ENCODE measurements around the gene FOXJ1.
A peak's percentile ranks its signal among the peaks of the same experiment; 100 is the strongest.
"Not testable (repeated sequence)": the region's sequence is repeated elsewhere in the genome, so short reads cannot be mapped to it uniquely, and the experiment has no call there.

Gene FOXJ1, protein sequence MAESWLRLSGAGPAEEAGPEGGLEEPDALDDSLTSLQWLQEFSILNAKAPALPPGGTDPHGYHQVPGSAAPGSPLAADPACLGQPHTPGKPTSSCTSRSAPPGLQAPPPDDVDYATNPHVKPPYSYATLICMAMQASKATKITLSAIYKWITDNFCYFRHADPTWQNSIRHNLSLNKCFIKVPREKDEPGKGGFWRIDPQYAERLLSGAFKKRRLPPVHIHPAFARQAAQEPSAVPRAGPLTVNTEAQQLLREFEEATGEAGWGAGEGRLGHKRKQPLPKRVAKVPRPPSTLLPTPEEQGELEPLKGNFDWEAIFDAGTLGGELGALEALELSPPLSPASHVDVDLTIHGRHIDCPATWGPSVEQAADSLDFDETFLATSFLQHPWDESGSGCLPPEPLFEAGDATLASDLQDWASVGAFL

DNA sequence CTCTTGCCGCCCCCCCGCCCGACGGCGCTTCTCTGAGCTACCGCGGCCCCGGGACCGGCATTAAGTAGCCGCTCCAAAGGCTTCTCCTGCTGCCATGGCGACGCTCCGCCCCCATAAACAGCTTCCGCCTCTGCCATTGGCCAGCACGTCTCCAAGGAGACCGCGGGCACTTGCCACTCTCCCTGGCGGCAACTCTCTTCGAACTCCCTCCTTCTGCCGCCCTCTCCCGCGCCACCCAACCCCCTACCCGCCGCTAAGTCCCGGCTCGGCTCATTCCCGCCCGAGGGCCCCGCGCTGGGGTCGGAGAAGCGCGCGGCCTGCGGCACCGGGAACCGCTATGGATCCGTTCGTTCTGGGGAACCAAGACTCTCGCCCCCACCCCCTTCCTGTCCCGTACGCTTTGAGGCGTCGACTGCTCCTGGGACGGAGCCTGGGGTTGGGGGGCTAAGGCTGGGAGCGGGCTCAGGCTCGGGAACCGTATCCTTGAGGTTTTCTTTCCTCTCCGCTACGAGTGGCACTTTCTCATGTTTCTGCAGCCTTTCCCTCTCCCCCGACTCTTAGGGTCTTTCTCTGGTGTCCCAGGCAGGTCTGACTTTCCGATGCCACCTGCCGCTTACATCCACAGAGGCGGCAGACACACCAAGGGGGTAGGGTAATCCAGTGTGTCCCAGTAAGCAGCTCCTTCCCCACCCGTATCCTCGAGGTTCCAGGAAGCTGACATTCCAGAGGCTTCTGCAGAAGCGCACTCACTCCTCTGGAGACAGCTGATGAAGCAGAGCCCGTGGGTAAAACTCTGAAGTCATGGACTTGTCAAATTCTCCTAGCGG is at the start of gene FOXJ1:
Gene FOXJ1, minus strand, starts transcription at position 34 of the 827 bp plus-strand sequence. CDS start 850 bp downstream, outside the sequence.
- Histone ChIP-seq H3K4me2 (peak within 1 kb of the TSS; percentile 95 to 99 (median 98)), H3K27ac (peak within 1 kb of the TSS in 4 of 11 experiments; percentile 15 to 46 (median 28); a peak in 5 of 22 replicates), H3K4me3 (peak within 1 kb of the TSS; percentile 52 to 71 (median 58)), H3K36me3 (no peaks in the 10 kb centered on the region), H3K27me3 (peaks cover 29 to 57% (median 39%) of the 10 kb centered on the region in 11 experiments), H3K9me3 (replicated peaks in 1 of 11) (no peaks in the 10 kb centered on the region), H4K20me1 (no peaks in the 10 kb centered on the region), H3K9ac (peak within 1 kb of the TSS; percentile 45 to 75 (median 61); a peak in 19 of 22 replicates), H3K4me1 (peaks cover 66 to 85% (median 81%) of the 10 kb centered on the region in 10 experiments)
- no peak for TF ChIP-seq Cebpa-rat (IDR thresholded peaks at IDR 0.05)

DNA sequence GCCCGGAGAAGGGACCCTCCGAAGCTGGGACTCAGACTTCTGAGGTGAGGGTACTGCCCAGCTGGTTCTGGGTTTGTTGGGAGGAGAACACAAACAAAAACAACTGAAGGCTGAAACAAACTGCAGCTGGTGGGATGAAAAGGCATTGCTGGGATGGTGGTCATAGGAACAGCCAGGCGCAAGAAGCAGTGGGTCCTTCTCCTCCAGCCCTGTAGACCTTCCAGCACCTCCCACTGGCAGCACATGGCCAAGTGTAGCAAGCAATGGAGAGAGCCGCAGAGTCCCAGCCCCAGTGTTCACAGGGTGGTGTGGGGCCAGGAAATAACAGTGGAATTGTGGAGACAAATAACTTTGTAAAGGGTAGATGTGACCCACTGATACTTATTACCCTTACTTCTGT is 48.7 kb upstream of the FOXJ1 start:
- H3K27me3 ChIP-seq = no peaks in the 10 kb centered on the region
- no peak for TF ChIP-seq Cebpa-rat (IDR thresholded peaks at IDR 0.05)
- H3K4me2 ChIP-seq = no peak overlapping the region
- H3K36me3 ChIP-seq = no peaks in the 10 kb centered on the region
- no peak overlapping the region for H3K9ac ChIP-seq
- H4K20me1 ChIP-seq = no peaks in the 10 kb centered on the region
- no peak overlapping the region for H3K4me3 ChIP-seq
- no peak overlapping the region for H3K27ac ChIP-seq
- H3K9me3 ChIP-seq (replicated peaks in 1 of 11) = no peaks in the 10 kb centered on the region
- peaks cover 6 to 17% (median 11%) of the 10 kb centered on the region in 10 experiments; a peak in 18 of 20 replicates for H3K4me1 ChIP-seq

DNA sequence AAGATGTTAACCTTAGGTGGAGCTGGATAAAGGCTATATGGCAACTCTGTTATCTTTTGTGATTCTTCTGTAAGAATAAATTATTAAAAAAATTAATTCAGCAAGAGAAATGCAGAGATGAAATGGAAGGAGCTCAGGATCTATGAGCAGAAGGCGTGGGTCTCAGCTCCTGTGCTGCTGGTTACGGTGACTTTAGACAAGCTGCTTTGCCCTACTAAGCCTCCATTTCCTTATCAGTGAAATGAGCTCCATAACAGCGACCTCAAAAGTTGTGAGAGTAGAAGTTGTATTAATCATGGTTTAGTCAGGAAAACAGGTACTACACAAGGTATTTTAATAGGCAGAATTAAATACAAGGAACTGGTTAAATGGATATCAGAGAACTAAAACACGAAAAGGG is 48.2 kb upstream of the FOXJ1 start:
- Histone ChIP-seq H3K36me3 (no peaks in the 10 kb centered on the region), H3K9ac (no peak overlapping the region), H3K9me3 (replicated peaks in 1 of 11) (no peaks in the 10 kb centered on the region), H3K27me3 (no peaks in the 10 kb centered on the region), H3K27ac (no peak overlapping the region), H3K4me2 (no peak overlapping the region), H3K4me3 (no peak overlapping the region), H3K4me1 (peaks cover 6 to 17% (median 11%) of the 10 kb centered on the region in 10 experiments; a peak in 18 of 20 replicates), H4K20me1 (no peaks in the 10 kb centered on the region)
- no peak for TF ChIP-seq Cebpa-rat (IDR thresholded peaks at IDR 0.05)

DNA sequence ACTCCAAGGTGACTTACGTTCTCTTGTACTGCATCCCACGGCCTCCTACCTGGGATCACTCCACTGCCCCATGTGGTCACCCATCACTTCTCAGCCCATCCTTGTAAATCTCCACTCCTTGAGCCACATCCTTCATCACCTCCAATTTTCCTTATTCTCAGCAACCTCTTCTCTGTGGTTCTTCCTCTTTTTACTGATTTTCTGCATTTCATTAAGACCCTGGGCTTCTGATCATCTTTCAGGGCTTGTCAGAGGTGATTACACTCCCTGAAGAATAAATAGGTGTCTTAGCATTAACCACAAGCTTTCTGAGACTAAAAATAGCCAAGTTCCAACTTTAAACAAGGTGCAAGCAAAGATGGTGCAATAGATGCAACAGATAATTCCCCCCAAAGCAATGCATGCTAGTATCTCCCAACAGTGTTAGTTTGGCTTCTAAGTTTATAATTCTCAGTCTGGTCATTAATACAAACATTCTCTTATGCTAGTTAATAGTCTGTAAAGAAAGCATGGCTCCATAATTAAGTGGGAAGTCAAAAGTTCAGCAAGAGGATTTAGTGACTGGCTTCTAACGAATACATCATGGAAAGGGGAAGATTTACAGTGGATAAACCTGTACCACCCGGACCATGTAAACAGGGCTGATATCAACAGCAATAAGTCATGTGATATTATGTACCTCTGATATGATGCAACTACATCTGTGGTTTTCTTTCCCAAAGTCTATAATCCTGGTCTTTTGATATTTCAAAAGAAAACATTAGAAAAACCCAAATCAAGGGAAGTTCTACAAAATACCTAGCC is 47.4 kb upstream of the FOXJ1 start:
- no peak for TF ChIP-seq Cebpa-rat (IDR thresholded peaks at IDR 0.05)
- Histone ChIP-seq H3K4me1 (peaks cover 6 to 17% (median 11%) of the 10 kb centered on the region in 10 experiments; a peak in 18 of 20 replicates), H3K4me2 (no peak overlapping the region; a peak in 1 of 22 replicates)

DNA sequence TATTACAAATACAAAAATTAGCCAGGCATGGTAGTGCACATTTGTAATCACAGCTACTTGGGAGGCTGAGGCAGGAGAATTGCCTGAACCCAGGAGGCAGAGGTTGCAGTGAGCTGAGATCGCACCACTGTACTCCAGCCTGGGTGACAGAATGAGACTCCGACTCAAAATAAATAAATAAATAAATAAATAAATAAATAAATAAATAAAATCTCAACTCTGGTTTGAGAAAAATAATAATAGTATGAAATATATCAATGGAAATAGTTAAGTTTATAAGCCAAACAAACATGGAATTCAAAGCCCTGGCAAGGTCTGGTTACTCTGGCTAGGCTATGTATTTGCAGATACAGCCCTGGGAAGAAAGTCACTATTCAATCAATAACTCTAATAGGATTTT is 45.7 kb upstream of the FOXJ1 start:
- peaks cover 5 to 15% (median 9%) of the 10 kb centered on the region in 10 experiments; a peak in 19 of 20 replicates for H3K4me1 ChIP-seq
- not testable (repeated sequence) for H3K27me3 ChIP-seq; H3K4me2 ChIP-seq; H3K4me3 ChIP-seq; H3K9ac ChIP-seq; H4K20me1 ChIP-seq; H3K27ac ChIP-seq; H3K9me3 ChIP-seq (replicated peaks in 1 of 11); H3K36me3 ChIP-seq

More for the DNA sequence above, 47.4 kb upstream of the FOXJ1 start:
- Histone ChIP-seq H3K27ac (no peak overlapping the region), H3K27me3 (no peaks in the 10 kb centered on the region), H3K4me3 (no peak overlapping the region), H3K9ac (no peak overlapping the region), H3K9me3 (replicated peaks in 1 of 11) (no peaks in the 10 kb centered on the region), H3K36me3 (no peaks in the 10 kb centered on the region), H4K20me1 (no peaks in the 10 kb centered on the region)

DNA sequence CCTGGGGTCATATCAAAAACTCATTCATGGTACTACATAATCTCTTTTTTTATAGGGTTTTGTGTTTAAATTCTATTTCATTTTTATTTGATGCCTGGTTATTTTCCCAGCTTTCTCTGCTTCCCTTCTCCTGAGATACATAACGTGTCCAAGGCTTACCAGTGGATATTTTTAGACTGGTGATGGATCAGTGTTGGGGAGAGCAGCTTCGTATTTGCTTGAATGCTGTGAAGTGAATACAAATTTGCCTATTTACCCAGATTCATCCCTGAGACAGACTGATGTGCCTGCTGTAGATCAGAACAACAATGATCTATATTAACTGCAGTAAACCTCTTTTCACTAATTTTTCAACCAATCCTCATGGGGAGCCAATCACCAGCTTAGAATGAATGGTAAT is 43.2 kb upstream of the FOXJ1 start:
- Histone ChIP-seq H3K9me3 (replicated peaks in 1 of 11) (no peaks in the 10 kb centered on the region), H3K4me2 (no peak overlapping the region), H3K4me3 (no peak overlapping the region), H3K4me1 (peaks cover 10 to 21% (median 15%) of the 10 kb centered on the region in 10 experiments), H4K20me1 (no peaks in the 10 kb centered on the region), H3K27ac (no peak overlapping the region), H3K27me3 (no peaks in the 10 kb centered on the region), H3K9ac (no peak overlapping the region), H3K36me3 (no peaks in the 10 kb centered on the region)
- TF ChIP-seq Cebpa-rat (IDR thresholded peaks at IDR 0.05) = no peak

DNA sequence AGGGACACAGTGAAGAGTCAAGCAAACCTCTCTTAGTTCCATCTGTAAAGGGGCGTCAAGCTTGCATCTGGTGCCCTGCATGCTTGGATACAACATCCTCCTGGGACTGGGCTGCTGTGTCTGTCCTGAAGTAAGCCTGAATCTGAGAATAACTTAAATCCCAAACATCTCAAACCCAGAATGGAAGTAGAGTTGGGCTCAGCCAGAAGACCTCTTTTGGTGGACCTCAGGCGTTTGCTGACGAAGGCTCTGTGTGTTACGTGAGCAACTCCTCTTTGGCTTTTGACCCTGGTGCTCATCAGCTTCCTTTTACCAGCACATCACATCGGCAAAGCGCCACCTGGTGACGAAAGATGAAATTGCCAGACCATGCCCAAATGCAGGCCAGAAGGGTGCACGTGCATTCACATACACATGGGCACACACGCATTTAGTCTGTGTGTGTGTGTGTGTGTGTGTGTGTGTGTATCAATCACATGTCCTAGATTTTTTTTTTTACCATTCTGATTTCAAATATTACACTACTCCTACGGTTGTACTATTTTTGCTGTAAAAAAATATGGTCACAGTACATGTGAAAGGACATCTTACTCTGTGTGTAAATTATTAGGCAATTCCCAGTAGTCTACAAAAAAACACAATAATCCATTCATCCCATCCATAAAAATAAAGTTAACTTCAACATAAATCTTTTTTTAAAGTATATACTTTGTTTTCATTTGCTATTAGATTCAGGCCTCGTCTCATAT is 41.1 kb upstream of the FOXJ1 start:
- Histone ChIP-seq H3K27ac (no peak overlapping the region), H3K4me3 (no peak overlapping the region), H3K4me1 (peaks cover 13 to 27% (median 18%) of the 10 kb centered on the region in 10 experiments), H3K4me2 (peak overlapping the region in 8 of 11 experiments; percentile 22 to 57 (median 42); a peak in 7 of 22 replicates), H3K27me3 (no peaks in the 10 kb centered on the region), H3K36me3 (no peaks in the 10 kb centered on the region), H4K20me1 (no peaks in the 10 kb centered on the region), H3K9me3 (replicated peaks in 1 of 11) (peaks cover 0 to 11% (median 5%) of the 10 kb centered on the region in 11 experiments; a peak in 13 of 22 replicates), H3K9ac (no peak overlapping the region)
- no peak for TF ChIP-seq Cebpa-rat (IDR thresholded peaks at IDR 0.05)
